H1 (cell line): Measurements from ENCODE around the gene ZNF669. TPM values are rescaled to one million over a fixed set of nuclear protein-coding genes. Genes with fewer than 3 reads are reported as not detected.
A peak's percentile ranks its signal among the peaks of the same experiment; 100 is the strongest.

ENCODE experiments used
- CTCF ChIA-PET: fragments of 300-600 bp; sonication (Branson Sonifier 250); formaldehyde crosslinking; loops from one replicate; lab custom pipeline; 2021; ENCODE audit not compliant: partially characterized antibody; lab: Charles Lee
- POLR2A ChIA-PET: fragments of 300-600 bp; sonication (Branson Sonifier 250); formaldehyde crosslinking; loops from one replicate; lab custom pipeline; 2021; ENCODE audit warnings: inconsistent platforms; ENCODE audit not compliant: partially characterized antibody; lab: Charles Lee
- DNase-seq, 2 experiments: peaks; one replicate each; pipeline versions ENCODE4 v3.0.0 to v3.0.0-alpha.2; 2010 to 2022; ENCODE audit warnings: low spot score in 2 of 2, low read depth in 1 of 2, mixed read lengths in 1 of 2
- FAIRE-seq: peaks from 2 replicates; lab custom pipeline; 2011; peaks lifted over from hg19 to GRCh38; lab: Jason Lieb, UNC
- H2AFZ ChIP-seq: 2 replicates; pipeline ENCODE4 v1.8.1; 2012; ENCODE audit warnings: low read length, inconsistent platforms
- H2AK5ac ChIP-seq: 2 replicates; pipeline ENCODE4 v1.6.1; 2013; ENCODE audit warnings: low read depth, low read length
- H2BK120ac ChIP-seq: replicated peaks from 2 replicates; pipeline ENCODE3; 2013; ENCODE audit warnings: low read depth, low read length, inconsistent platforms
- H2BK12ac ChIP-seq: 2 replicates; pipeline ENCODE4 v1.6.1; 2013; ENCODE audit warnings: low read depth, low read length
- H2BK15ac ChIP-seq: 2 replicates; pipeline ENCODE4 v1.6.1; 2013; ENCODE audit warnings: low read length
- H2BK20ac ChIP-seq: 2 replicates; pipeline ENCODE4 v1.6.1; 2013; ENCODE audit warnings: low read length
- H2BK5ac ChIP-seq: 2 replicates; pipeline ENCODE4 v1.6.1; 2013; ENCODE audit warnings: low read depth, low read length
- H3K14ac ChIP-seq: 2 replicates; pipeline ENCODE4 v1.6.1; 2013; ENCODE audit warnings: inconsistent platforms; ENCODE audit not compliant: insufficient read length
- H3K18ac ChIP-seq: 2 replicates; pipeline ENCODE4 v1.6.1; 2013; ENCODE audit warnings: low read length; ENCODE audit errors: extremely low read depth
- H3K23ac ChIP-seq: 2 replicates; pipeline ENCODE4 v1.6.1; 2013; ENCODE audit warnings: inconsistent platforms; ENCODE audit not compliant: insufficient read length
- H3K23me2 ChIP-seq: 2 replicates; pipeline ENCODE4 v1.6.1; 2013; ENCODE audit warnings: low read depth, low read length
- H3K27ac ChIP-seq: 2 replicates; pipeline ENCODE4 v1.6.1; 2011; ENCODE audit warnings: low read depth, low read length, inconsistent platforms
- H3K27me3 ChIP-seq, 4 experiments: replicated peaks in 1 of 4; 1 replicate in 1 of 4; 2 replicates in 3 of 4; pipeline versions ENCODE4 v1.6.1 to v1.8.1; 2011 to 2013; ENCODE audit warnings: low read length in 3 of 4, mild to moderate bottlenecking in 3 of 4, inconsistent platforms in 2 of 4, mixed read lengths in 2 of 4, moderate library complexity in 1 of 4; ENCODE audit not compliant: control insufficient read depth in 3 of 4, insufficient read depth in 3 of 4; ENCODE audit errors: extremely low read depth in 1 of 4
- H3K36me3 ChIP-seq, 4 experiments: 2 replicates each; pipeline versions ENCODE4 v1.6.1 to v1.8.1; 2011 to 2013; ENCODE audit warnings: mild to moderate bottlenecking in 4 of 4, low read length in 3 of 4, moderate library complexity in 2 of 4, control low read depth in 1 of 4, inconsistent platforms in 1 of 4; ENCODE audit not compliant: insufficient read depth in 4 of 4, control insufficient read depth in 2 of 4
- H3K4ac ChIP-seq: replicated peaks from 2 replicates; pipeline ENCODE3; 2013; ENCODE audit warnings: low read length, low read depth, mixed read lengths, inconsistent platforms; ENCODE audit not compliant: insufficient read length
- H3K4me1 ChIP-seq, 4 experiments: replicated peaks in 1 of 4; 1 replicate in 1 of 4; 2 replicates in 3 of 4; pipeline versions ENCODE4 v1.6.1 to v1.8.1; 2011 to 2013; ENCODE audit warnings: low read length in 3 of 4, inconsistent platforms in 2 of 4, mixed read lengths in 1 of 4; ENCODE audit not compliant: insufficient read depth in 4 of 4, control insufficient read depth in 3 of 4
- H3K4me2 ChIP-seq, 2 experiments: 2 replicates each; pipeline versions ENCODE4 v1.6.1 to v1.8.1; 2011 to 2013; ENCODE audit warnings: low read depth in 2 of 2, low read length in 2 of 2, control low read depth in 1 of 2, inconsistent platforms in 1 of 2, mild to moderate bottlenecking in 1 of 2; ENCODE audit not compliant: insufficient read depth in 1 of 2
- H3K4me3 ChIP-seq, 4 experiments: fragments of 200-600, 300-600 bp in 1 of 4; sonication (generic), shearing (Covaris generic), sonication (Bioruptor Twin) in 1 of 4; 2 replicates each; pipeline versions ENCODE4 v1.5.1 to v1.8.1; 2011 to 2016; ENCODE audit warnings: low read length in 4 of 4, low read depth in 3 of 4, control low read depth in 2 of 4, inconsistent platforms in 2 of 4, mild to moderate bottlenecking in 2 of 4, mixed read lengths in 1 of 4, moderate library complexity in 1 of 4; ENCODE audit not compliant: insufficient read depth in 2 of 4; ENCODE audit errors: extremely low read depth in 1 of 4
- H3K56ac ChIP-seq: replicated peaks from 2 replicates; pipeline ENCODE3; 2013; ENCODE audit warnings: low read depth, mild to moderate bottlenecking, mixed read lengths, low read length, inconsistent platforms; ENCODE audit not compliant: insufficient read length
- H3K79me1 ChIP-seq: 2 replicates; pipeline ENCODE4 v1.6.1; 2013; ENCODE audit warnings: low read depth, low read length, control low read depth
- H3K79me2 ChIP-seq, 2 experiments: 2 replicates each; pipeline versions ENCODE4 v1.6.1 to v1.8.1; 2012 to 2013; ENCODE audit warnings: low read length in 2 of 2, mild to moderate bottlenecking in 2 of 2, inconsistent platforms in 1 of 2; ENCODE audit not compliant: insufficient read depth in 2 of 2, control insufficient read depth in 1 of 2
- H3K9ac ChIP-seq, 4 experiments: replicated peaks in 1 of 4; 1 replicate in 1 of 4; 2 replicates in 3 of 4; pipeline versions ENCODE4 v1.6.1 to v1.8.1; 2011 to 2013; ENCODE audit warnings: low read depth in 3 of 4, low read length in 3 of 4, control low read depth in 2 of 4, mild to moderate bottlenecking in 2 of 4, moderate library complexity in 2 of 4, inconsistent platforms in 1 of 4; ENCODE audit errors: extremely low read depth in 1 of 4
- H3K9me3 ChIP-seq, 2 experiments: 2 replicates each; pipeline versions ENCODE4 v1.6.1 to v1.8.1; 2012 to 2013; ENCODE audit warnings: mild to moderate bottlenecking in 2 of 2, moderate library complexity in 2 of 2, control low read depth in 1 of 2, inconsistent platforms in 1 of 2, low read depth in 1 of 2, low read length in 1 of 2, mixed read lengths in 1 of 2; ENCODE audit not compliant: insufficient read depth in 2 of 2
- H4K20me1 ChIP-seq, 2 experiments: replicated peaks in 1 of 2; 2 replicates each; pipeline versions ENCODE3 to v1.8.1; 2011 to 2013; ENCODE audit warnings: inconsistent platforms in 2 of 2, low read length in 2 of 2, mild to moderate bottlenecking in 1 of 2; ENCODE audit not compliant: insufficient read depth in 2 of 2, control insufficient read depth in 1 of 2
- H4K5ac ChIP-seq: 2 replicates; pipeline ENCODE4 v1.6.1; 2013; ENCODE audit warnings: low read length, low read depth, mixed read lengths, inconsistent platforms; ENCODE audit not compliant: insufficient read length
- H4K8ac ChIP-seq: 2 replicates; pipeline ENCODE4 v1.8.0; 2013; ENCODE audit warnings: mild to moderate bottlenecking, moderate library complexity, low read length, inconsistent platforms; ENCODE audit not compliant: insufficient read depth; ENCODE audit errors: extremely low read depth
- H4K91ac ChIP-seq: replicated peaks from 2 replicates; pipeline ENCODE3; 2013; ENCODE audit warnings: low read length, mixed read lengths, inconsistent platforms; ENCODE audit not compliant: insufficient read length
- CHD2 ChIP-seq: IDR thresholded peaks from 2 replicates; pipeline ENCODE4 v1.6.1; 2012; ENCODE audit warnings: low read length, improper control_type of control experiment
- CREB1 ChIP-seq: IDR thresholded peaks from 2 replicates; pipeline ENCODE4 v1.6.1; 2012; ENCODE audit warnings: inconsistent platforms
- CTBP2 ChIP-seq: IDR thresholded peaks from 2 replicates; pipeline ENCODE4 v1.7.0; 2011; ENCODE audit warnings: borderline replicate concordance, mild to moderate bottlenecking, moderate library complexity, mixed read lengths, low read length; ENCODE audit not compliant: insufficient read depth, insufficient read length
- EGR1 ChIP-seq: IDR thresholded peaks from 2 replicates; pipeline ENCODE4 v1.6.1; 2011; ENCODE audit warnings: low read depth, low read length, borderline replicate concordance
- JUN ChIP-seq: IDR thresholded peaks from 2 replicates; pipeline ENCODE4 v1.6.1; 2011; ENCODE audit warnings: low read depth, mild to moderate bottlenecking, improper control_type of control experiment, low read length
- POLR2A ChIP-seq, 2 experiments: IDR thresholded peaks; 1 replicate in 1 of 2; 2 replicates in 1 of 2; pipeline ENCODE4 v1.6.1; 2011; ENCODE audit warnings: low read depth in 2 of 2, low read length in 2 of 2, mild to moderate bottlenecking in 2 of 2; ENCODE audit errors: control extremely low read depth in 1 of 2
- POU5F1 ChIP-seq: IDR thresholded peaks from 2 replicates; pipeline ENCODE4 v1.6.1; 2011; ENCODE audit warnings: low read depth, mild to moderate bottlenecking, low read length, moderate library complexity
- TEAD4 ChIP-seq: IDR thresholded peaks from 2 replicates; pipeline ENCODE4 v1.6.1; 2012; ENCODE audit warnings: low read depth, low read length, inconsistent platforms, mixed read lengths
- WGBS, 2 experiments: shearing (Covaris generic) in 1 of 2; methylation state at CpG; one replicate each; pipeline versions ENCODE4 v1.1.6 to v1.1.7; 2013 to 2015; ENCODE audit warnings: low lambda C conversion rate in 2 of 2, mixed read lengths in 2 of 2, inconsistent platforms in 1 of 2, low coverage in 1 of 2, missing lambda C conversion rate in 1 of 2; ENCODE audit not compliant: insufficient replicate concordance in 2 of 2, insufficient coverage in 1 of 2, insufficient read length in 1 of 2; ENCODE audit errors: extremely low coverage in 1 of 2, missing lambda C conversion rate in 1 of 2; 5-methylcytosine and 5-hydroxymethylcytosine counted together
- polyA plus RNA-seq, 7 experiments: library from polyadenylated mRNA; depleted of rRNA in 3 of 7; stranded (reverse) in 5 of 7; unstranded in 2 of 7; fragments of >200 nt in 5 of 7; fragments of 200-250 nt in 2 of 7; gene quantifications; 1 replicate in 5 of 7; 2 replicates in 1 of 7; 4 replicates in 1 of 7; pipeline versions ENCODE4 v1.2.1 to v1.2.3, GENCODE V29; 2011 to 2013; ENCODE audit warnings: missing spikeins in 2 of 7, mixed read lengths in 2 of 7
- total RNA-seq: library from RNA; stranded (reverse); fragmentation: NEBNext Ultra II Directional; extraction: Animal tissue kit (Norgen Biotek cat#: 25700); gene quantifications from 2 replicates; pipeline ENCODE4 v1.2.1, GENCODE V29; 2021

ZNF669 gene
- total and polyA plus RNA-seq, 2 of the 8 experiments (the other 6 are each of a cell fraction or from before 2014, with no cell fraction given): 4.8 to 20.3 TPM

- DNase-seq (peak in 1 of 2 experiments; percentile 33), FAIRE-seq (no peak)
- no peak overlapping the region for H3K18ac ChIP-seq
- no peak overlapping the region for H2BK20ac ChIP-seq
- no peak overlapping the region for H2AFZ ChIP-seq
- CTCF ChIA-PET: interaction anchor here (1.1 kb wide), 1 partner anchor 12 kb away, joined by 4 read pairs; no protein-coding TSS in a partner anchor
- no peak overlapping the region for H4K5ac ChIP-seq
- H2BK5ac ChIP-seq: no peak overlapping the region
- H3K4me2 ChIP-seq: no peak overlapping the region
- H2BK15ac ChIP-seq: no peak overlapping the region
- no peak overlapping the region for H3K23ac ChIP-seq
- 91% methylated on average over 7 of the region's 7 CpGs; no CpG with 5 or more reads in 1 of the 2 experiments for WGBS, 2 experiments
- no peak overlapping the region for H3K27ac ChIP-seq
- no peak for TF ChIP-seq POLR2A (IDR thresholded peaks at IDR 0.05; ENCODE audit: control extremely low read depth in 1 of 2, low read depth in 2 of 2, low read length in 2 of 2)
- no peak for TF ChIP-seq CTBP2
- no peak for TF ChIP-seq JUN
- TF ChIP-seq POU5F1: no peak
- TF ChIP-seq CHD2: no peak
- TF ChIP-seq CREB1: no peak
- TF ChIP-seq EGR1: no peak
- no peak for TF ChIP-seq TEAD4
- POLR2A ChIA-PET: interaction anchor here (3.7 kb wide), 1 partner anchor 29 kb away, joined by 11 read pairs; the partner anchor contains the start of gene ZNF670
- H3K36me3 ChIP-seq: no peaks in the 10 kb centered on the region
- no peak overlapping the region for H2BK120ac ChIP-seq
- no peak overlapping the region for H2AK5ac ChIP-seq
- no peak overlapping the region for H3K9ac ChIP-seq
- no peaks in the 10 kb centered on the region for H3K9me3 ChIP-seq
- H4K91ac ChIP-seq: no peak overlapping the region
- no peak overlapping the region for H2BK12ac ChIP-seq
- H3K56ac ChIP-seq: no peak overlapping the region
- no peaks in the 10 kb centered on the region for H3K79me1 ChIP-seq
- H3K79me2 ChIP-seq: peaks cover 5 to 10% of the 10 kb centered on the region in 2 experiments
- H3K4me3 ChIP-seq: no peak overlapping the region
- H3K27me3 ChIP-seq: peaks cover 2 to 23% (median 13%) of the 10 kb centered on the region in 4 experiments
- H3K23me2 ChIP-seq: peaks cover 16% of the 10 kb centered on the region; the same call in 1 of the 2 replicates
- H3K4ac ChIP-seq: no peak overlapping the region
- peaks cover 2 to 15% (median 9%) of the 10 kb centered on the region in 4 experiments for H3K4me1 ChIP-seq
- H4K20me1 ChIP-seq: peaks cover 0 to 4% of the 10 kb centered on the region in 2 experiments
- H4K8ac ChIP-seq: no peak overlapping the region
- no peak overlapping the region for H3K14ac ChIP-seq
These were observed 3.5 kb upstream of the ZNF669 start for GRCh38 chr1:247107694-247108093.
